H1 (cell line): Measurements from ENCODE around the gene TPSB2. TPM values are rescaled to one million over a fixed set of nuclear protein-coding genes. Genes with fewer than 3 reads are reported as not detected.

Source experiments
- CTCF ChIA-PET: fragments of 300-600 bp; sonication (Branson Sonifier 250); formaldehyde crosslinking; loops from one replicate; lab custom pipeline; 2021; ENCODE audit not compliant: partially characterized antibody; lab: Charles Lee
- POLR2A ChIA-PET: fragments of 300-600 bp; sonication (Branson Sonifier 250); formaldehyde crosslinking; loops from one replicate; lab custom pipeline; 2021; ENCODE audit warnings: inconsistent platforms; ENCODE audit not compliant: partially characterized antibody; lab: Charles Lee
- DNase-seq, 2 experiments: peaks; one replicate each; pipeline versions ENCODE4 v3.0.0 to v3.0.0-alpha.2; 2010 to 2022; ENCODE audit warnings: low spot score in 2 of 2, low read depth in 1 of 2, mixed read lengths in 1 of 2
- FAIRE-seq: peaks from 2 replicates; lab custom pipeline; 2011; peaks lifted over from hg19 to GRCh38; lab: Jason Lieb, UNC
- H2AFZ ChIP-seq: 2 replicates; pipeline ENCODE4 v1.8.1; 2012; ENCODE audit warnings: low read length, inconsistent platforms
- H2AK5ac ChIP-seq: 2 replicates; pipeline ENCODE4 v1.6.1; 2013; ENCODE audit warnings: low read depth, low read length
- H2BK120ac ChIP-seq: replicated peaks from 2 replicates; pipeline ENCODE3; 2013; ENCODE audit warnings: low read depth, low read length, inconsistent platforms
- H2BK12ac ChIP-seq: 2 replicates; pipeline ENCODE4 v1.6.1; 2013; ENCODE audit warnings: low read depth, low read length
- H2BK15ac ChIP-seq: 2 replicates; pipeline ENCODE4 v1.6.1; 2013; ENCODE audit warnings: low read length
- H2BK20ac ChIP-seq: 2 replicates; pipeline ENCODE4 v1.6.1; 2013; ENCODE audit warnings: low read length
- H2BK5ac ChIP-seq: 2 replicates; pipeline ENCODE4 v1.6.1; 2013; ENCODE audit warnings: low read depth, low read length
- H3K14ac ChIP-seq: 2 replicates; pipeline ENCODE4 v1.6.1; 2013; ENCODE audit warnings: inconsistent platforms; ENCODE audit not compliant: insufficient read length
- H3K18ac ChIP-seq: 2 replicates; pipeline ENCODE4 v1.6.1; 2013; ENCODE audit warnings: low read length; ENCODE audit errors: extremely low read depth
- H3K23ac ChIP-seq: 2 replicates; pipeline ENCODE4 v1.6.1; 2013; ENCODE audit warnings: inconsistent platforms; ENCODE audit not compliant: insufficient read length
- H3K23me2 ChIP-seq: 2 replicates; pipeline ENCODE4 v1.6.1; 2013; ENCODE audit warnings: low read depth, low read length
- H3K27ac ChIP-seq: 2 replicates; pipeline ENCODE4 v1.6.1; 2011; ENCODE audit warnings: low read depth, low read length, inconsistent platforms
- H3K27me3 ChIP-seq, 4 experiments: replicated peaks in 1 of 4; 1 replicate in 1 of 4; 2 replicates in 3 of 4; pipeline versions ENCODE4 v1.6.1 to v1.8.1; 2011 to 2013; ENCODE audit warnings: low read length in 3 of 4, mild to moderate bottlenecking in 3 of 4, inconsistent platforms in 2 of 4, mixed read lengths in 2 of 4, moderate library complexity in 1 of 4; ENCODE audit not compliant: control insufficient read depth in 3 of 4, insufficient read depth in 3 of 4; ENCODE audit errors: extremely low read depth in 1 of 4
- H3K36me3 ChIP-seq, 4 experiments: 2 replicates each; pipeline versions ENCODE4 v1.6.1 to v1.8.1; 2011 to 2013; ENCODE audit warnings: mild to moderate bottlenecking in 4 of 4, low read length in 3 of 4, moderate library complexity in 2 of 4, control low read depth in 1 of 4, inconsistent platforms in 1 of 4; ENCODE audit not compliant: insufficient read depth in 4 of 4, control insufficient read depth in 2 of 4
- H3K4ac ChIP-seq: replicated peaks from 2 replicates; pipeline ENCODE3; 2013; ENCODE audit warnings: low read length, low read depth, mixed read lengths, inconsistent platforms; ENCODE audit not compliant: insufficient read length
- H3K4me1 ChIP-seq, 4 experiments: replicated peaks in 1 of 4; 1 replicate in 1 of 4; 2 replicates in 3 of 4; pipeline versions ENCODE4 v1.6.1 to v1.8.1; 2011 to 2013; ENCODE audit warnings: low read length in 3 of 4, inconsistent platforms in 2 of 4, mixed read lengths in 1 of 4; ENCODE audit not compliant: insufficient read depth in 4 of 4, control insufficient read depth in 3 of 4
- H3K4me2 ChIP-seq, 2 experiments: 2 replicates each; pipeline versions ENCODE4 v1.6.1 to v1.8.1; 2011 to 2013; ENCODE audit warnings: low read depth in 2 of 2, low read length in 2 of 2, control low read depth in 1 of 2, inconsistent platforms in 1 of 2, mild to moderate bottlenecking in 1 of 2; ENCODE audit not compliant: insufficient read depth in 1 of 2
- H3K4me3 ChIP-seq, 4 experiments: fragments of 200-600, 300-600 bp in 1 of 4; sonication (generic), shearing (Covaris generic), sonication (Bioruptor Twin) in 1 of 4; 2 replicates each; pipeline versions ENCODE4 v1.5.1 to v1.8.1; 2011 to 2016; ENCODE audit warnings: low read length in 4 of 4, low read depth in 3 of 4, control low read depth in 2 of 4, inconsistent platforms in 2 of 4, mild to moderate bottlenecking in 2 of 4, mixed read lengths in 1 of 4, moderate library complexity in 1 of 4; ENCODE audit not compliant: insufficient read depth in 2 of 4; ENCODE audit errors: extremely low read depth in 1 of 4
- H3K56ac ChIP-seq: replicated peaks from 2 replicates; pipeline ENCODE3; 2013; ENCODE audit warnings: low read depth, mild to moderate bottlenecking, mixed read lengths, low read length, inconsistent platforms; ENCODE audit not compliant: insufficient read length
- H3K79me1 ChIP-seq: 2 replicates; pipeline ENCODE4 v1.6.1; 2013; ENCODE audit warnings: low read depth, low read length, control low read depth
- H3K79me2 ChIP-seq, 2 experiments: 2 replicates each; pipeline versions ENCODE4 v1.6.1 to v1.8.1; 2012 to 2013; ENCODE audit warnings: low read length in 2 of 2, mild to moderate bottlenecking in 2 of 2, inconsistent platforms in 1 of 2; ENCODE audit not compliant: insufficient read depth in 2 of 2, control insufficient read depth in 1 of 2
- H3K9ac ChIP-seq, 4 experiments: replicated peaks in 1 of 4; 1 replicate in 1 of 4; 2 replicates in 3 of 4; pipeline versions ENCODE4 v1.6.1 to v1.8.1; 2011 to 2013; ENCODE audit warnings: low read depth in 3 of 4, low read length in 3 of 4, control low read depth in 2 of 4, mild to moderate bottlenecking in 2 of 4, moderate library complexity in 2 of 4, inconsistent platforms in 1 of 4; ENCODE audit errors: extremely low read depth in 1 of 4
- H3K9me3 ChIP-seq, 2 experiments: 2 replicates each; pipeline versions ENCODE4 v1.6.1 to v1.8.1; 2012 to 2013; ENCODE audit warnings: mild to moderate bottlenecking in 2 of 2, moderate library complexity in 2 of 2, control low read depth in 1 of 2, inconsistent platforms in 1 of 2, low read depth in 1 of 2, low read length in 1 of 2, mixed read lengths in 1 of 2; ENCODE audit not compliant: insufficient read depth in 2 of 2
- H4K20me1 ChIP-seq, 2 experiments: replicated peaks in 1 of 2; 2 replicates each; pipeline versions ENCODE3 to v1.8.1; 2011 to 2013; ENCODE audit warnings: inconsistent platforms in 2 of 2, low read length in 2 of 2, mild to moderate bottlenecking in 1 of 2; ENCODE audit not compliant: insufficient read depth in 2 of 2, control insufficient read depth in 1 of 2
- H4K5ac ChIP-seq: 2 replicates; pipeline ENCODE4 v1.6.1; 2013; ENCODE audit warnings: low read length, low read depth, mixed read lengths, inconsistent platforms; ENCODE audit not compliant: insufficient read length
- H4K8ac ChIP-seq: 2 replicates; pipeline ENCODE4 v1.8.0; 2013; ENCODE audit warnings: mild to moderate bottlenecking, moderate library complexity, low read length, inconsistent platforms; ENCODE audit not compliant: insufficient read depth; ENCODE audit errors: extremely low read depth
- H4K91ac ChIP-seq: replicated peaks from 2 replicates; pipeline ENCODE3; 2013; ENCODE audit warnings: low read length, mixed read lengths, inconsistent platforms; ENCODE audit not compliant: insufficient read length
- CREB1 ChIP-seq: IDR thresholded peaks from 2 replicates; pipeline ENCODE4 v1.6.1; 2012; ENCODE audit warnings: inconsistent platforms
- EP300 ChIP-seq, 2 experiments: IDR thresholded peaks; 1 replicate in 1 of 2; 2 replicates in 1 of 2; pipeline ENCODE4 v1.6.1; 2011 to 2012; ENCODE audit warnings: low read depth in 2 of 2, low read length in 2 of 2, mild to moderate bottlenecking in 2 of 2, borderline replicate concordance in 1 of 2, inconsistent platforms in 1 of 2, moderate library complexity in 1 of 2
- FOSL1 ChIP-seq: IDR thresholded peaks from 2 replicates; pipeline ENCODE4 v1.6.1; 2011; ENCODE audit warnings: mild to moderate bottlenecking, low read depth, low read length, moderate library complexity; ENCODE audit not compliant: insufficient read depth
- KDM5A ChIP-seq: fragments of 200-600 bp; IDR thresholded peaks from 2 replicates; pipeline ENCODE4 v1.7.1; 2012; ENCODE audit warnings: mild to moderate bottlenecking, low read length, inconsistent platforms, mixed read lengths
- POLR2A ChIP-seq, 2 experiments: IDR thresholded peaks; 1 replicate in 1 of 2; 2 replicates in 1 of 2; pipeline ENCODE4 v1.6.1; 2011; ENCODE audit warnings: low read depth in 2 of 2, low read length in 2 of 2, mild to moderate bottlenecking in 2 of 2; ENCODE audit errors: control extremely low read depth in 1 of 2
- POU5F1 ChIP-seq: IDR thresholded peaks from 2 replicates; pipeline ENCODE4 v1.6.1; 2011; ENCODE audit warnings: low read depth, mild to moderate bottlenecking, low read length, moderate library complexity
- RNF2 ChIP-seq: fragments of 200-900, 300-1000 bp; sonication (generic); IDR thresholded peaks from 2 replicates; pipeline ENCODE4 v1.7.1; 2016; ENCODE audit warnings: borderline replicate concordance, low read depth, mild to moderate bottlenecking, antibody characterized with exemption, low read length; ENCODE audit not compliant: poor library complexity, severe bottlenecking; ENCODE audit errors: missing control alignments
- SIRT6 ChIP-seq: IDR thresholded peaks from one replicate; pipeline ENCODE4 v1.7.1; 2012; ENCODE audit warnings: low read length, inconsistent platforms
- SIX5 ChIP-seq: IDR thresholded peaks from 2 replicates; pipeline ENCODE4 v1.6.1; 2011; ENCODE audit warnings: mild to moderate bottlenecking, low read depth, low read length
- TCF12 ChIP-seq: IDR thresholded peaks from 2 replicates; pipeline ENCODE4 v1.6.1; 2011; ENCODE audit warnings: low read depth, mild to moderate bottlenecking, low read length
- ZNF274 ChIP-seq: IDR thresholded peaks from 2 replicates; pipeline ENCODE4 v1.7.0; 2012; ENCODE audit warnings: low read length, borderline replicate concordance; ENCODE audit errors: extremely low read depth
- WGBS, 2 experiments: shearing (Covaris generic) in 1 of 2; methylation state at CpG; one replicate each; pipeline versions ENCODE4 v1.1.6 to v1.1.7; 2013 to 2015; ENCODE audit warnings: low lambda C conversion rate in 2 of 2, mixed read lengths in 2 of 2, inconsistent platforms in 1 of 2, low coverage in 1 of 2, missing lambda C conversion rate in 1 of 2; ENCODE audit not compliant: insufficient replicate concordance in 2 of 2, insufficient coverage in 1 of 2, insufficient read length in 1 of 2; ENCODE audit errors: extremely low coverage in 1 of 2, missing lambda C conversion rate in 1 of 2; 5-methylcytosine and 5-hydroxymethylcytosine counted together
- polyA plus RNA-seq, 7 experiments: library from polyadenylated mRNA; depleted of rRNA in 3 of 7; stranded (reverse) in 5 of 7; unstranded in 2 of 7; fragments of >200 nt in 5 of 7; fragments of 200-250 nt in 2 of 7; gene quantifications; 1 replicate in 5 of 7; 2 replicates in 1 of 7; 4 replicates in 1 of 7; pipeline versions ENCODE4 v1.2.1 to v1.2.3, GENCODE V29; 2011 to 2013; ENCODE audit warnings: missing spikeins in 2 of 7, mixed read lengths in 2 of 7
- total RNA-seq: library from RNA; stranded (reverse); fragmentation: NEBNext Ultra II Directional; extraction: Animal tissue kit (Norgen Biotek cat#: 25700); gene quantifications from 2 replicates; pipeline ENCODE4 v1.2.1, GENCODE V29; 2021
- TF ChIP-seq, protein P1 (sequence below): IDR thresholded peaks from 2 replicates; pipeline ENCODE4 v1.6.1; 2011; ENCODE audit warnings: low read depth, mild to moderate bottlenecking, low read length; ENCODE audit not compliant: insufficient read depth

Gene TPSB2
- total and polyA plus RNA-seq, 2 of the 8 experiments (the other 6 are each of a cell fraction or from before 2014, with no cell fraction given) = 0.08 TPM; not detected in 1

GRCh38 chr16:1244881-1245280 lies 14.9 kb upstream of the TPSB2 start:
- H4K5ac ChIP-seq = no peak overlapping the region
- H3K4me3 ChIP-seq = no peak overlapping the region
- no peak overlapping the region for H4K91ac ChIP-seq
- H3K36me3 ChIP-seq = no peaks in the 10 kb centered on the region
- H3K4me1 ChIP-seq = no peaks in the 10 kb centered on the region
- CTCF ChIA-PET = no interaction called here
- H2BK15ac ChIP-seq = no peak overlapping the region
- DNase-seq (no peak), FAIRE-seq (no peak)
- peaks cover 0 to 11% (median 4%) of the 10 kb centered on the region in 4 experiments; a peak in 3 of 7 replicates for H3K27me3 ChIP-seq
- no peak overlapping the region for H3K14ac ChIP-seq
- H4K20me1 ChIP-seq = peaks cover 0 to 3% of the 10 kb centered on the region in 2 experiments
- H2BK20ac ChIP-seq = no peak overlapping the region
- H3K4ac ChIP-seq = no peak overlapping the region
- H3K23me2 ChIP-seq = peaks cover 2% of the 10 kb centered on the region; the same call in 1 of the 2 replicates
- no peak overlapping the region for H2BK5ac ChIP-seq
- 83% methylated on average over 8 of the region's 12 CpGs; no CpG with 5 or more reads in 1 of the 2 experiments for WGBS, 2 experiments
- no peak overlapping the region for H3K23ac ChIP-seq
- no peak overlapping the region for H4K8ac ChIP-seq
- no peak overlapping the region for H2BK120ac ChIP-seq
- no peak overlapping the region for H2BK12ac ChIP-seq
- POLR2A ChIA-PET = interaction anchor here (1.3 kb wide), 1 partner anchor 46 kb away, joined by 4 read pairs; no protein-coding TSS in a partner anchor
- TF ChIP-seq RNF2 (no peak), SIRT6 (no peak), TCF12 (no peak), SIX5 (no peak), ZNF274 (no peak), CREB1 (no peak), EP300 (IDR thresholded peaks at IDR 0.05; ENCODE audit: borderline replicate concordance in 1 of 2, low read depth in 2 of 2, low read length in 2 of 2) (no peak), POU5F1 (no peak), KDM5A (no peak), POLR2A (IDR thresholded peaks at IDR 0.05; ENCODE audit: control extremely low read depth in 1 of 2, low read depth in 2 of 2, low read length in 2 of 2) (no peak), FOSL1 (no peak)
- TF ChIP-seq, protein P1, sequence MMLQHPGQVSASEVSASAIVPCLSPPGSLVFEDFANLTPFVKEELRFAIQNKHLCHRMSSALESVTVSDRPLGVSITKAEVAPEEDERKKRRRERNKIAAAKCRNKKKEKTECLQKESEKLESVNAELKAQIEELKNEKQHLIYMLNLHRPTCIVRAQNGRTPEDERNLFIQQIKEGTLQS = no peak
- no peaks in the 10 kb centered on the region for H3K79me1 ChIP-seq
- H3K4me2 ChIP-seq = no peak overlapping the region
- H3K27ac ChIP-seq = no peak overlapping the region
- no peak overlapping the region for H2AFZ ChIP-seq
- H3K56ac ChIP-seq = no peak overlapping the region
- no peaks in the 10 kb centered on the region for H3K79me2 ChIP-seq
- no peak overlapping the region for H3K18ac ChIP-seq
- no peak overlapping the region for H3K9ac ChIP-seq
- no peaks in the 10 kb centered on the region for H3K9me3 ChIP-seq
- H2AK5ac ChIP-seq = no peak overlapping the region
